ENCODE measurements around the gene GNAI2. TPM values are rescaled to one million over a fixed set of nuclear protein-coding genes. Genes with fewer than 3 reads are reported as not detected.
"Not testable (repeated sequence)": the region's sequence is repeated elsewhere in the genome, so short reads cannot be mapped to it uniquely, and the experiment has no call there.

The GNAI2 gene
- total RNA-seq, 1 experiment from 2014 or later, result 403 TPM

DNA sequence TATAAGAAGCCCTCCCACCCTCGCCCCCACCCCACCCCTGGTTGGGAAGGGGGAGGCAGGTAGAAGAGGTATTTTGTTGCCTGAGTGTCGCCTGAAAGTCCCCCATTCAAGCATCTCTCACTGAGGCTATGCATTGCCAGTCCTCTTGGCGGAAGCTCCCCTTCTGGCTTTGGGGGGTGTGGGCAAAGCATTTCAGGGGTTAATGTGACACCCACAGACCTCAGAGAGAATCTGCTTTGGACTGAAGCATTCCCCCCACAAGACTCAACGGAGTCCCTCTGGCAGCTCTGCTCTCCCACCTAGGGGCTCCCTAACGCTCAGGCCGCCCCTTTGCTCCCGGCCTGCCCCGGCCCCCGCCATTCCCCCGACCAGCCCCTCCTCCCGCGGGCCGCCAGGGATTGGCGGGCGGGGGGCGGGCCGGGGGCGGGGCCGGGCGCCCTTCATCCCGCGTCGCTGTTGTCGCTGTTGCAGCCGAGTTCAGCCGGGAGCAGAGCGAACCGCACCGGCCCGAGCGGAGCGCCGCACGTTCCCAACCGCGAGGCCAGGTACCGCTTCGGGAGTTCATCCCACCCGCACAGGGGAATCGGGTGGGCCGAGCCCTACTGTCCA, 31.1 kb upstream of the GNAI2 start, which contains the start of gene SLC38A3:
TSS of gene SLC38A3 (plus strand) at position 468 of the 609 bp plus-strand sequence. CDS start 8,929 bp downstream, outside the sequence.
- no peak for DNase-seq (ENCODE audit: low read depth)

DNA sequence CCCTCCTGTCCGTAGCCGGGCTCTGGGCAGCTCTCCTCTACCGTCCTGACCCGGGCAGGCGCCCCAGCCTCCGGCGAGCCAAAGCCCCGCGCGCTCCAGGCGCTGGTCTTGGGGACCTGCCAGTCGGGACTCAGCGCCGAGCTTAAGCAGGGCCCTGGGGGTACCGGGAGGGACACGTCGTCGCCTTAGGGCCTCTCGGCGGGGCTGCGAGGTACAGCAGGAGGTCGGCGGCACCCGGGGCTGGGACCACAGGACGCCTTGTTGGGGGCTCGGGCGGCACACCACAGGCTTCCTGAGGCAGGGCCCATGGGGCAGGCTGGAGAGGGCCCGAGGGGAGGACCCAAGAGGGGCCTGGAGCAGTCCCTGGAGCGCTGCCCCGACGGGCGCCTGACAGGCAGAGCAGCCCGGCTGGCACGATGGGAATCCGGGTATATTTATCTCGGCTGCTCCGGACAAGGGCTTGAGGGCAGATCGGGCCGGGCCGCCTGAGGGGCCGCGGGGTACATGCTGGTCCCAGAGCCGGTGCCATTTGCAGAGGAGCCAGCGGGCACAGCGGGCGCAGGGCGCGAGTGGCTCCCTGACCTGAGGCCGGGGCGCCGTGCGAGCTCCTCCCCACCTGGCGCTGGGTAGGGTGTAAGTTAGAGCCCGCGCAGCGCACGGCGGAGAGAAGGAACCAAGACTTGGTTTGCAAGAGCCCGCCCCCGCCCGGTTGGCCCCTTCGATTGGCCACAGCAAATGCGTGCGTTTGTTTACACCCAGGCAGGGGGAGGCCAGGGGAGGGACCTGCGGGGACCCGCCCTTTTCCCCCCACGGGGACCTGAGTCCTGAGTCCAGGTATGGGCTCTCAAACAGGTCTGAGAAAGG, 30.4 kb upstream of the GNAI2 start:
- no peak for DNase-seq (ENCODE audit: low read depth)

DNA sequence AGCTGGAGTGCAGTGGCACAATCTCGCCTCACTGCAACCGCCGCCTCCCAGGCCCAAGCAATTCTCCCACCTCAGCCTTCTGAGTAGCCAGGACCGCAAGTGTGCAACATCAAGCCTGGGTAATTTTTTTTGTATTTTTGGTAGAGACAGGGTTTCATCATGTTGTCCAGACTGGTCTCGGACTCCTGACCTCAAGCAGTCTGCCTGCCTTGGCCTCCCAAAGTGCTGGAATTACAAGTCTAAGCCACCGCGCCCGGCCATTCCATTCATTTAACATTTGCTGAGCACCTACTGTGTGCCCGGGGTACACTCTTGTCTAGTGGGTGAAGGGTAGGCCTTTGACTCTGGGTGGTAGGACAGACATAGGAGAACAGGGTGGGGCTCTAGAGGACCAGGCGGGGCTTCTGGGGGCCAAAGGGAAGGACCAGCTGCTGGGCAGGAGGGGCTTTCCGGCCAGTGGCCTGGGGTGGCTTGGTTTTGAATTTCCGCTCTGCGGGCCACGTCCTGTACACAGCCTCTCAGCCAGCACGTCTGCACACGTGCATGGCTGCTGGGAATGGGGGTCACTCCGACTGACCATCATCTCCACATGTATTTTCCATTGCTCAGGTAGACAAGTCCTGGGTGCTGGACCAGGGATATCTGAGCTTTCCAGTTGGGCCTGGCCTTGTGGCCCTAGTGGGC, 28.5 kb upstream of the GNAI2 start:
- DNase-seq (ENCODE audit: low read depth), result no peak

DNA sequence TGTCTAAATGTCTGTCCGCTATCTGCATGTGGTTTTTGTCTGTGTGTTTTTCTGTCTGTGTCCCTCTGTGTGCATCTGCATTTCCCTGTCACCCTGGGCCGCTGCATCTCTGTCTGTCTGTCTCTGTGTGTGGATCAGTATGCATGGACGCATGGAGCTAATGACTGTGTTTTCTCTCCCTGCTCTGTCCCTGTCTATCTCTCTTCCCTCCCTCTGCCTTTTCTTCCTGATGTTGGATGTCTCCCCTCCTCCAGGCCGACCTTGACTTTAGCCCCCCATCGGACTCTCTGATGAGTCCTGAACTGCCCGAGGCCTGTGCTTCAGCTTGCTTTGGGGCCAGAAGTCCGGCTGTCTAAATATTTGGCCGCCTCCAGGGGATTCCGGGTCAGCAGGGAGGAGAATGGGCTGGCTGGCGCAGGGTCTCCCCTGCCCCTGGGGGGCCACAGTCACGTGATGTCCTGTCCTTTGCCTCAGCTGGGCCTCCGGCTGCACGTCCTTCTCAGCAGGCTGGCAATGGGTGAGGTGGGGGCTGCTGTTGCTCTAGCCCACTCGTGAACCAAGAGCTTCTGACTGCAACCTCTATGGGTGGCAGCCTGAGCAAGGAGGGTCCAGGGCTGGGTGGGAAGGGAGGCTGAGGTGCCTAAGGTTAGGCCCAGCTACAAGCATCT, 27.2 kb upstream of the GNAI2 start:
- DNase-seq (ENCODE audit: low read depth), result no peak

DNA sequence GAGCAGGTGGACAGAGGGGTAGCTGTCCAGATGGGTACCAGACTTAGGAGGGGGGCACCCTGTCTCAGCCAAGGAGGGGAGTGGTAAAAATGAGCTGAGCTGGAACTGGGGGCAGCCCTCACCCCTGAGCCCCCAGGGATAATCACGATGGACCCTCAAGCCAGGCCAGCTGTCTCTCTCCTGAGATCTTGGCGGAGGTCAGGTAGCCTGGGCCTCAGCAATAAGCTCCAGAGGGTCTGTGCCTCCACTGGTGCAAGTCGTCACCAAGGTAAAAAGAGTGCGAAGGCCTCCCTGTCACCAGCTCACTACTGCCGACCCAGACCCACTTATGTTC, 25.9 kb upstream of the GNAI2 start:
- DNase-seq (ENCODE audit: low read depth), result no peak

DNA sequence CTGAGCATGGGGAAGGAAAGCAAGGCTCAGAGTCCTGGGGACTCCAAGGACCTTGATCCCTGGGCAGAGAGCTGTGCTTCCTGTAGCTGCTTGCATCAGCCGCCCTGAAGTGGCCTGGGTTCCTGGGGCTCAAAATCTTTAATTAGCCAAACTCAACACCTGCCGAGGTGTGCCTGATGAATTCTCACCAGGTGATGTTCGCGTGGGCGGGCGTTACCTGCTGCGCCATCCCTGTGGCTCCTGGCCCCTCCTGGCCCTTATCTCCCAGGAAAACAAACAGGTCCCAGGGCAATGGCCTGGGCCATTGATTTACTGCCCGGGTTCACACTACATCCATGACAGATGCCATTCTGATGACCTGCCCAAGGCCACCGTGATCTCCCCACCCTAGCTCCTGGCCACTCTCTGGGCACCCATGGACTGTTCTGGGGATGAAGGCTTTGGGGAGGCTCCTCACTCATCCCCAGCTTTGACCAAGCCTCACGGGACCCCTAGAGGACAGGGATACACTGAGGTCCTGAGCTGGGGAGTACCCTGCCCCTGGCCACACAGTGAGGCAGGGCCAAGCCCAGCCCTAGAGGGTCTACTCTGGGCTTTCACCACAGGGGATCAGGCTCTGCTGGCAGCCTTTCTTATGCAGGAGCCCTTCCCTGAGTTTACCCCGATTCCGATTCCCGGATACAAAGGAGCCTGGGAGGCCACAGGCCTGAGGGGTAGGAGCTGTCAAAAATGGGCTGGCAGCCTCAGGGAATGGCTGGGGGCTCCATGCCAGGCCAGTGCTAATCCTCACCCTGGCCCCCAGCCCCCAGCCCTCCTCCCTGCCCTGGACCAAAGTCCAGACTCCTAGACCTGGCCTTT, 25.3 kb upstream of the GNAI2 start:
- DNase-seq (ENCODE audit: low read depth), result no peak

GRCh38 chr3:50211368-50211717, 24.7 kb upstream of the GNAI2 start:
- DNase-seq (ENCODE audit: low read depth), result not testable (repeated sequence)

- DNase-seq (ENCODE audit: low read depth), result peak; percentile 44
Measured at GRCh38 chr3:50211930-50212329, 24.1 kb upstream of the GNAI2 start.

GRCh38 chr3:50212502-50212901, 23.5 kb upstream of the GNAI2 start:
- DNase-seq (ENCODE audit: low read depth), result no peak

DNA sequence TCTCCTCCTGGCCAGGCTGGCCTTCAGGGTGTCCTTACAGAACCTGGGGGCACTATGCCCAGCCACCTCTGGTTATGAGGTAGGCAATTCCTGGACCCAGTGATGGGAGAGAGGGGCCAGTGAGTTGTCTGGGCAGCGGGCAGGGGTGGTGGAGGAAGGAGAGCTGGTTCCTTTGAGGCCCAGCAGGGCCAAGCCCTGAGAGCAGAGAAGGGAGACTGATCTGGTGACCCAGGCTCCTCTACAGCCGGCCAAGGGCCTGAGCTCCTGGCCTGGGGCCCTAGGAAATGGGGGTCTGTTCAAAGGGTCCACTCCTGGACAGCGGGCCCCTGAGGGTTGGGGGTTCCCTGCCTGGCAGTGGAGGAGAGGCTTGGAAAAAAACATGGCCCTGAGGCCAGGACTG, 23.0 kb upstream of the GNAI2 start:
- no peak for DNase-seq (ENCODE audit: low read depth)

DNA sequence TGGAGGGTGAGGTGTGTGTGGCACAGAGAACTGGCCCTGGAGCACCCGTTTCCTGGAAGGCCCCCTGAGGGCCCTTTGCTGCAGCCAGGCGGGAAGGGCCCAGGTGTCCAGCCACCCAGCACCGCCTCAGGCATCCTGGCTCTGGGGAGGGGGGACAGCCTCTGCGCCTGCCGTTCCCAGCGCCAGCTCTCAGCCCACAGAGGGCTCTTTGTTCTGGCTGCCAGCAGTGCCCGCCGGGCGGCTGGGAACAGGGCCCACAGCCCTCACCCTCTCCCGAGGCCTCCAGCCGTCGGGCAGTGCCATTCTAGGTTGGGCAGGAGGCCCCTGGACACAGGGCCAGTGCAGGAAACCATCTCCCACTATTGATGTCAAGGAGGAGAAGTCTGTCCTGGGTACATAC, 22.6 kb upstream of the GNAI2 start:
- DNase-seq (ENCODE audit: low read depth), result no peak

- no peak for DNase-seq (ENCODE audit: low read depth)
Measured at GRCh38 chr3:50214824-50215223, 21.2 kb upstream of the GNAI2 start.

DNA sequence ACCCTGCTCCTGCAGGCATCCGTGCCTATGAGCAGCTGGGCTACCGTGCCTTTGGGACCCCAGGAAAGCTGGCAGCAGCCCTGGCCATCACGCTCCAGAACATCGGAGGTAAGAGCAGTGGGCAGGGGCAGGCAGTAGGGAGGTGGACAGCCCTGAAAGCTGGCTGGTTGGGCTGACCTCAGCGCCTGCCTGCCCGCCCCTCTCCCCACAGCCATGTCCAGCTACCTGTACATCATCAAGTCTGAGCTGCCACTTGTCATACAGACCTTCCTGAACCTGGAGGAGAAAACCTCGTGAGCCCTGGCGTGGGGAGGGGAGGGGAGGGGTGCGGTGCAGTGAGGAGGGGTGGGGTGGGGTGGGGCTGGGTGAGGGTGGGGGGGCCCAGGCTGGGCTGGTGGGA, 20.5 kb upstream of the GNAI2 start:
- no peak for DNase-seq (ENCODE audit: low read depth)

DNA sequence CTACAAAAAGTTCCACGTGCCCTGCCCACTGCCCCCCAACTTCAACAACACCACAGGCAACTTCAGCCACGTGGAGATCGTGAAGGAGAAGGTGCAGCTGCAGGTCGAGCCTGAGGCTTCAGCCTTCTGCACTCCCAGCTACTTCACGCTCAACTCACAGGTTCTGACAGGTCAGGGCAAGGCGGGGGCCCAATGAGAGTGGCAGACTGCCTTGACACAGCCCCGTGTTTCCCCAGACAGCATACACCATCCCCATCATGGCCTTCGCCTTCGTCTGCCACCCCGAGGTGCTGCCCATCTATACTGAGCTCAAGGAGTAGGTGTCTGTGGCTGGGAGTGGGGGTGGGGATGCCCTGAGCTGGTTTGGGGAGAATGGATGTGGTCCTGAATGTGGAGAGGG, 18.3 kb upstream of the GNAI2 start:
- DNase-seq (ENCODE audit: low read depth), result no peak

GRCh38 chr3:50218448-50218847, 17.6 kb upstream of the GNAI2 start:
- no peak for DNase-seq (ENCODE audit: low read depth)

- no peak for DNase-seq (ENCODE audit: low read depth)
Measured at GRCh38 chr3:50219285-50219684, 16.7 kb upstream of the GNAI2 start.

- no peak for DNase-seq (ENCODE audit: low read depth)
Measured at GRCh38 chr3:50220109-50220508, 15.9 kb upstream of the GNAI2 start.

GRCh38 chr3:50221051-50221410, 15.0 kb upstream of the GNAI2 start:
- DNase-seq (ENCODE audit: low read depth), result no peak

DNA sequence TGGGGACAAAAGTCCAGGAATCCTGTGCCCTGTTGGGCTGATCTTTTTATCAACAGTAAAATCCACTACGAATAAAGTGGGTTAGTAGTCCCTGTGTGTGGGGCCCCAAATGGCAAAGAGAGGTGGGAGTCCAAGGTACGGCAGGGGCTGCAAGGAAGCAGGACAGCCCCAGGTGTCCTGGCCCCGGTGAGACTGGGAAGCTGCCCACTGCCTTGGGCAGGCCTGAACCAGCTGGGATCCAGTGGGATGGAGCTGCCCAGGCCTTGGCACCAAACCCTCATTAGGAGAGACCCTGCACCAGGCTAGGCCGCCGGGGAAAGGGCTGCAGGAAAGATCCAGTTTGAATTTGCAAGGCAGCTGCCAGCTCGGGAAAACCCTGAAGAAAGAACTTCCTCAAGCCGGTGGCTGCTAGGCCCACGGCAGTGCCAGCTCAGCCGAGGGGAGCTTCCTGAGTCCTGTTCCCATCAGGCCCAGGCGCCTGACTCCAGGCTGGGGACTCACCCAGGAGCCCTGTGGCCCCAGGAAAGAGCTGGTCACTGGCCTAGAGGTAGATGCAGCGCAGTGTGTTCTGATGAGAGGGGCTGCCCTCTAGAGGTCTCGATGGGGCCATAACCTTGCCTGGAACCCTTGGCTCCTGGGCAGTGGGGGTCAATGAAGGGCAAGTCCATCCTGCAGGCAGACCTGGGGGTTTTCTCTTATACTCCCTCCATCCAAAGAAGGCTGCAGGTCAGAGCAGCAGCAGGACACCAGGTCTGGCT, 14.4 kb upstream of the GNAI2 start:
- DNase-seq (ENCODE audit: low read depth), result no peak

GRCh38 chr3:50222169-50222528, 13.9 kb upstream of the GNAI2 start:
- DNase-seq (ENCODE audit: low read depth), result no peak

Measured in HT1080 (cell line).